OCI-LY7 (cell line): Measurements from ENCODE around the gene MAN1B1.

Experiments used
- EZH2phosphoT487 ChIP-seq: fragments of 200-600 bp; sonication (generic); IDR thresholded peaks from 2 replicates; pipeline ENCODE4 v1.6.1; 2018; ENCODE audit warnings: low read depth, borderline replicate concordance, mild to moderate bottlenecking, mixed run types, antibody characterized with exemption, low read length, moderate library complexity, mixed read lengths
- TF ChIP-seq, protein P1 (sequence below): fragments of 200-600 bp; sonication (generic); conservative IDR thresholded peaks from 2 replicates; pipeline ENCODE4 v1.5.1; 2014; ENCODE audit warnings: mild to moderate bottlenecking, antibody characterized with exemption, low read length, moderate library complexity, mixed read lengths

DNA sequence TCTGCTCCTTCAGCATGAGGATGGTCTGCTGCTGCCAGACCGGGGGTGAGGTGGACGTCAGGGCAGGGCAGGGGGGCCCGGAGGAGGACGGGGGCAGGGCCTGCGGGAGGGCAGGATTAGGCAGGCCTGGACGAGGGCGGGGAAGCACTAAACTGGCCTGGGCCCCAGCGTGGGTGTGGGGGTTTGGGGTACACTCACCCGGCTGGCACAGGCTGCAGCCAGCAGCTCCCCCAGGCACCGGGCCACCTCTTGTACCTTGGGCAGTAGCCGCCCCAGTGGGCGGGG, 22.0 kb upstream of the MAN1B1 start:
- TF ChIP-seq, protein P1, sequence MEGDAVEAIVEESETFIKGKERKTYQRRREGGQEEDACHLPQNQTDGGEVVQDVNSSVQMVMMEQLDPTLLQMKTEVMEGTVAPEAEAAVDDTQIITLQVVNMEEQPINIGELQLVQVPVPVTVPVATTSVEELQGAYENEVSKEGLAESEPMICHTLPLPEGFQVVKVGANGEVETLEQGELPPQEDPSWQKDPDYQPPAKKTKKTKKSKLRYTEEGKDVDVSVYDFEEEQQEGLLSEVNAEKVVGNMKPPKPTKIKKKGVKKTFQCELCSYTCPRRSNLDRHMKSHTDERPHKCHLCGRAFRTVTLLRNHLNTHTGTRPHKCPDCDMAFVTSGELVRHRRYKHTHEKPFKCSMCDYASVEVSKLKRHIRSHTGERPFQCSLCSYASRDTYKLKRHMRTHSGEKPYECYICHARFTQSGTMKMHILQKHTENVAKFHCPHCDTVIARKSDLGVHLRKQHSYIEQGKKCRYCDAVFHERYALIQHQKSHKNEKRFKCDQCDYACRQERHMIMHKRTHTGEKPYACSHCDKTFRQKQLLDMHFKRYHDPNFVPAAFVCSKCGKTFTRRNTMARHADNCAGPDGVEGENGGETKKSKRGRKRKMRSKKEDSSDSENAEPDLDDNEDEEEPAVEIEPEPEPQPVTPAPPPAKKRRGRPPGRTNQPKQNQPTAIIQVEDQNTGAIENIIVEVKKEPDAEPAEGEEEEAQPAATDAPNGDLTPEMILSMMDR = no peak
- no peak for TF ChIP-seq EZH2phosphoT487
